ENCODE measurements around the gene NPAS3. TPM values are rescaled to one million over a fixed set of nuclear protein-coding genes. Genes with fewer than 3 reads are reported as not detected.

The NPAS3 gene
- total and polyA plus RNA-seq, 7 donors = 0.04 to 1.5 (median 0.39) TPM

- H3K4me3 ChIP-seq = no peak overlapping the region
- 53 to 68% (median 55%) methylated on average over 8 of the region's 8 CpGs for WGBS, 3 donors
- H3K36me3 ChIP-seq (ENCODE audit: insufficient read depth in 1 of 2, low read depth in 1 of 2) = no peaks in the 10 kb centered on the region
- H3K27ac ChIP-seq = no peak overlapping the region
- intact Hi-C loops (cut with DNase I) = no loop called here
- H3K9me3 ChIP-seq = no peaks in the 10 kb centered on the region
- H3K27me3 ChIP-seq (ENCODE audit: insufficient read depth in 3 of 3, low read length in 2 of 3) = no peaks in the 10 kb centered on the region
- H3K4me1 ChIP-seq = no peaks in the 10 kb centered on the region
- no peak for DNase-seq
- no peak for TF ChIP-seq CTCF (IDR thresholded peaks at IDR 0.05)
- ATAC-seq = no peak
Observed at GRCh38 chr14:33165144-33165925, 226.7 kb downstream of the NPAS3 start.

- WGBS, 3 donors = 92 to 99% (median 98%) methylated on average over 5 of the region's 5 CpGs
- Histone ChIP-seq H3K36me3 (ENCODE audit: insufficient read depth in 1 of 2, low read depth in 1 of 2) (no peaks in the 10 kb centered on the region), H3K27me3 (ENCODE audit: insufficient read depth in 3 of 3, low read length in 2 of 3) (no peaks in the 10 kb centered on the region), H3K4me1 (no peaks in the 10 kb centered on the region), H3K27ac (no peak overlapping the region), H3K9me3 (no peaks in the 10 kb centered on the region), H3K4me3 (no peak overlapping the region)
- intact Hi-C loops (cut with DNase I) = no loop called here
- no peak for TF ChIP-seq CTCF (IDR thresholded peaks at IDR 0.05)
- ATAC-seq (no peak), DNase-seq (no peak)
Observed at GRCh38 chr14:33165926-33166289, 227.2 kb downstream of the NPAS3 start.

GRCh38 chr14:33175951-33176350 lies 237.3 kb downstream of the NPAS3 start:
- Histone ChIP-seq H3K27me3 (ENCODE audit: insufficient read depth in 3 of 3, low read length in 2 of 3) (no peaks in the 10 kb centered on the region), H3K4me1 (no peaks in the 10 kb centered on the region), H3K27ac (no peak overlapping the region), H3K9me3 (no peaks in the 10 kb centered on the region), H3K4me3 (no peak overlapping the region), H3K36me3 (ENCODE audit: insufficient read depth in 1 of 2, low read depth in 1 of 2) (no peaks in the 10 kb centered on the region)
- ATAC-seq = no peak
- intact Hi-C loops (cut with DNase I) = no loop called here
- no peak for DNase-seq
- TF ChIP-seq CTCF (IDR thresholded peaks at IDR 0.05) = no peak

- 37 to 50% (median 49%) methylated on average over 2 of the region's 2 CpGs for WGBS, 3 donors
- intact Hi-C loops (cut with DNase I) = no loop called here
Observed at GRCh38 chr14:33184587-33184986, 245.9 kb downstream of the NPAS3 start.

More at GRCh38 chr14:33184587-33184986, 245.9 kb downstream of the NPAS3 start:
- Histone ChIP-seq H3K36me3 (ENCODE audit: insufficient read depth in 1 of 2, low read depth in 1 of 2) (no peaks in the 10 kb centered on the region), H3K4me1 (no peaks in the 10 kb centered on the region), H3K27me3 (ENCODE audit: insufficient read depth in 3 of 3, low read length in 2 of 3) (no peaks in the 10 kb centered on the region), H3K27ac (no peak overlapping the region), H3K9me3 (no peaks in the 10 kb centered on the region), H3K4me3 (no peak overlapping the region)
- TF ChIP-seq CTCF (IDR thresholded peaks at IDR 0.05) = no peak
- ATAC-seq (no peak), DNase-seq (no peak)

All from psoas muscle (tissue), 8 donors.